H1 (cell line): ENCODE data around the gene ST3GAL2. TPM values are rescaled to one million over a fixed set of nuclear protein-coding genes. Genes with fewer than 3 reads are reported as not detected.
"Not testable (repeated sequence)": the region's sequence is repeated elsewhere in the genome, so short reads cannot be mapped to it uniquely, and the experiment has no call there.

Experiments
- CTCF ChIA-PET: fragments of 300-600 bp; sonication (Branson Sonifier 250); formaldehyde crosslinking; loops from one replicate; lab custom pipeline; 2021; ENCODE audit not compliant: partially characterized antibody; lab: Charles Lee
- POLR2A ChIA-PET: fragments of 300-600 bp; sonication (Branson Sonifier 250); formaldehyde crosslinking; loops from one replicate; lab custom pipeline; 2021; ENCODE audit warnings: inconsistent platforms; ENCODE audit not compliant: partially characterized antibody; lab: Charles Lee
- DNase-seq, 2 experiments: peaks; one replicate each; pipeline versions ENCODE4 v3.0.0 to v3.0.0-alpha.2; 2010 to 2022; ENCODE audit warnings: low spot score in 2 of 2, low read depth in 1 of 2, mixed read lengths in 1 of 2
- FAIRE-seq: peaks from 2 replicates; lab custom pipeline; 2011; peaks lifted over from hg19 to GRCh38; lab: Jason Lieb, UNC
- H2AFZ ChIP-seq: 2 replicates; pipeline ENCODE4 v1.8.1; 2012; ENCODE audit warnings: low read length, inconsistent platforms
- H2AK5ac ChIP-seq: 2 replicates; pipeline ENCODE4 v1.6.1; 2013; ENCODE audit warnings: low read depth, low read length
- H2BK120ac ChIP-seq: replicated peaks from 2 replicates; pipeline ENCODE3; 2013; ENCODE audit warnings: low read depth, low read length, inconsistent platforms
- H2BK12ac ChIP-seq: 2 replicates; pipeline ENCODE4 v1.6.1; 2013; ENCODE audit warnings: low read depth, low read length
- H2BK15ac ChIP-seq: 2 replicates; pipeline ENCODE4 v1.6.1; 2013; ENCODE audit warnings: low read length
- H2BK20ac ChIP-seq: 2 replicates; pipeline ENCODE4 v1.6.1; 2013; ENCODE audit warnings: low read length
- H2BK5ac ChIP-seq: 2 replicates; pipeline ENCODE4 v1.6.1; 2013; ENCODE audit warnings: low read depth, low read length
- H3K14ac ChIP-seq: 2 replicates; pipeline ENCODE4 v1.6.1; 2013; ENCODE audit warnings: inconsistent platforms; ENCODE audit not compliant: insufficient read length
- H3K18ac ChIP-seq: 2 replicates; pipeline ENCODE4 v1.6.1; 2013; ENCODE audit warnings: low read length; ENCODE audit errors: extremely low read depth
- H3K23ac ChIP-seq: 2 replicates; pipeline ENCODE4 v1.6.1; 2013; ENCODE audit warnings: inconsistent platforms; ENCODE audit not compliant: insufficient read length
- H3K23me2 ChIP-seq: 2 replicates; pipeline ENCODE4 v1.6.1; 2013; ENCODE audit warnings: low read depth, low read length
- H3K27ac ChIP-seq: 2 replicates; pipeline ENCODE4 v1.6.1; 2011; ENCODE audit warnings: low read depth, low read length, inconsistent platforms
- H3K27me3 ChIP-seq, 4 experiments: replicated peaks in 1 of 4; 1 replicate in 1 of 4; 2 replicates in 3 of 4; pipeline versions ENCODE4 v1.6.1 to v1.8.1; 2011 to 2013; ENCODE audit warnings: low read length in 3 of 4, mild to moderate bottlenecking in 3 of 4, inconsistent platforms in 2 of 4, mixed read lengths in 2 of 4, moderate library complexity in 1 of 4; ENCODE audit not compliant: control insufficient read depth in 3 of 4, insufficient read depth in 3 of 4; ENCODE audit errors: extremely low read depth in 1 of 4
- H3K36me3 ChIP-seq, 4 experiments: 2 replicates each; pipeline versions ENCODE4 v1.6.1 to v1.8.1; 2011 to 2013; ENCODE audit warnings: mild to moderate bottlenecking in 4 of 4, low read length in 3 of 4, moderate library complexity in 2 of 4, control low read depth in 1 of 4, inconsistent platforms in 1 of 4; ENCODE audit not compliant: insufficient read depth in 4 of 4, control insufficient read depth in 2 of 4
- H3K4ac ChIP-seq: replicated peaks from 2 replicates; pipeline ENCODE3; 2013; ENCODE audit warnings: low read length, low read depth, mixed read lengths, inconsistent platforms; ENCODE audit not compliant: insufficient read length
- H3K4me1 ChIP-seq, 4 experiments: replicated peaks in 1 of 4; 1 replicate in 1 of 4; 2 replicates in 3 of 4; pipeline versions ENCODE4 v1.6.1 to v1.8.1; 2011 to 2013; ENCODE audit warnings: low read length in 3 of 4, inconsistent platforms in 2 of 4, mixed read lengths in 1 of 4; ENCODE audit not compliant: insufficient read depth in 4 of 4, control insufficient read depth in 3 of 4
- H3K4me2 ChIP-seq, 2 experiments: 2 replicates each; pipeline versions ENCODE4 v1.6.1 to v1.8.1; 2011 to 2013; ENCODE audit warnings: low read depth in 2 of 2, low read length in 2 of 2, control low read depth in 1 of 2, inconsistent platforms in 1 of 2, mild to moderate bottlenecking in 1 of 2; ENCODE audit not compliant: insufficient read depth in 1 of 2
- H3K4me3 ChIP-seq, 4 experiments: fragments of 200-600, 300-600 bp in 1 of 4; sonication (generic), shearing (Covaris generic), sonication (Bioruptor Twin) in 1 of 4; 2 replicates each; pipeline versions ENCODE4 v1.5.1 to v1.8.1; 2011 to 2016; ENCODE audit warnings: low read length in 4 of 4, low read depth in 3 of 4, control low read depth in 2 of 4, inconsistent platforms in 2 of 4, mild to moderate bottlenecking in 2 of 4, mixed read lengths in 1 of 4, moderate library complexity in 1 of 4; ENCODE audit not compliant: insufficient read depth in 2 of 4; ENCODE audit errors: extremely low read depth in 1 of 4
- H3K56ac ChIP-seq: replicated peaks from 2 replicates; pipeline ENCODE3; 2013; ENCODE audit warnings: low read depth, mild to moderate bottlenecking, mixed read lengths, low read length, inconsistent platforms; ENCODE audit not compliant: insufficient read length
- H3K79me1 ChIP-seq: 2 replicates; pipeline ENCODE4 v1.6.1; 2013; ENCODE audit warnings: low read depth, low read length, control low read depth
- H3K79me2 ChIP-seq, 2 experiments: 2 replicates each; pipeline versions ENCODE4 v1.6.1 to v1.8.1; 2012 to 2013; ENCODE audit warnings: low read length in 2 of 2, mild to moderate bottlenecking in 2 of 2, inconsistent platforms in 1 of 2; ENCODE audit not compliant: insufficient read depth in 2 of 2, control insufficient read depth in 1 of 2
- H3K9ac ChIP-seq, 4 experiments: replicated peaks in 1 of 4; 1 replicate in 1 of 4; 2 replicates in 3 of 4; pipeline versions ENCODE4 v1.6.1 to v1.8.1; 2011 to 2013; ENCODE audit warnings: low read depth in 3 of 4, low read length in 3 of 4, control low read depth in 2 of 4, mild to moderate bottlenecking in 2 of 4, moderate library complexity in 2 of 4, inconsistent platforms in 1 of 4; ENCODE audit errors: extremely low read depth in 1 of 4
- H3K9me3 ChIP-seq, 2 experiments: 2 replicates each; pipeline versions ENCODE4 v1.6.1 to v1.8.1; 2012 to 2013; ENCODE audit warnings: mild to moderate bottlenecking in 2 of 2, moderate library complexity in 2 of 2, control low read depth in 1 of 2, inconsistent platforms in 1 of 2, low read depth in 1 of 2, low read length in 1 of 2, mixed read lengths in 1 of 2; ENCODE audit not compliant: insufficient read depth in 2 of 2
- H4K20me1 ChIP-seq, 2 experiments: replicated peaks in 1 of 2; 2 replicates each; pipeline versions ENCODE3 to v1.8.1; 2011 to 2013; ENCODE audit warnings: inconsistent platforms in 2 of 2, low read length in 2 of 2, mild to moderate bottlenecking in 1 of 2; ENCODE audit not compliant: insufficient read depth in 2 of 2, control insufficient read depth in 1 of 2
- H4K5ac ChIP-seq: 2 replicates; pipeline ENCODE4 v1.6.1; 2013; ENCODE audit warnings: low read length, low read depth, mixed read lengths, inconsistent platforms; ENCODE audit not compliant: insufficient read length
- H4K8ac ChIP-seq: 2 replicates; pipeline ENCODE4 v1.8.0; 2013; ENCODE audit warnings: mild to moderate bottlenecking, moderate library complexity, low read length, inconsistent platforms; ENCODE audit not compliant: insufficient read depth; ENCODE audit errors: extremely low read depth
- H4K91ac ChIP-seq: replicated peaks from 2 replicates; pipeline ENCODE3; 2013; ENCODE audit warnings: low read length, mixed read lengths, inconsistent platforms; ENCODE audit not compliant: insufficient read length
- WGBS, 2 experiments: shearing (Covaris generic) in 1 of 2; methylation state at CpG; one replicate each; pipeline versions ENCODE4 v1.1.6 to v1.1.7; 2013 to 2015; ENCODE audit warnings: low lambda C conversion rate in 2 of 2, mixed read lengths in 2 of 2, inconsistent platforms in 1 of 2, low coverage in 1 of 2, missing lambda C conversion rate in 1 of 2; ENCODE audit not compliant: insufficient replicate concordance in 2 of 2, insufficient coverage in 1 of 2, insufficient read length in 1 of 2; ENCODE audit errors: extremely low coverage in 1 of 2, missing lambda C conversion rate in 1 of 2; 5-methylcytosine and 5-hydroxymethylcytosine counted together
- polyA plus RNA-seq, 7 experiments: library from polyadenylated mRNA; depleted of rRNA in 3 of 7; stranded (reverse) in 5 of 7; unstranded in 2 of 7; fragments of >200 nt in 5 of 7; fragments of 200-250 nt in 2 of 7; gene quantifications; 1 replicate in 5 of 7; 2 replicates in 1 of 7; 4 replicates in 1 of 7; pipeline versions ENCODE4 v1.2.1 to v1.2.3, GENCODE V29; 2011 to 2013; ENCODE audit warnings: missing spikeins in 2 of 7, mixed read lengths in 2 of 7
- total RNA-seq: library from RNA; stranded (reverse); fragmentation: NEBNext Ultra II Directional; extraction: Animal tissue kit (Norgen Biotek cat#: 25700); gene quantifications from 2 replicates; pipeline ENCODE4 v1.2.1, GENCODE V29; 2021

The ST3GAL2 gene
- total and polyA plus RNA-seq, 2 of the 8 experiments (the other 6 are each of a cell fraction or from before 2014, with no cell fraction given) = 14.4 to 39.7 TPM

- H2BK20ac ChIP-seq, H2AK5ac ChIP-seq, H3K36me3 ChIP-seq, H3K4me1 ChIP-seq, DNase-seq, H2BK15ac ChIP-seq, FAIRE-seq, H4K5ac ChIP-seq, H3K4me2 ChIP-seq, H3K18ac ChIP-seq, H4K8ac ChIP-seq, H3K23me2 ChIP-seq, H3K27me3 ChIP-seq, H3K9ac ChIP-seq, H3K79me2 ChIP-seq, H4K20me1 ChIP-seq, H3K79me1 ChIP-seq, H3K23ac ChIP-seq, H2BK5ac ChIP-seq, H3K9me3 ChIP-seq, H3K4me3 ChIP-seq, H3K4ac ChIP-seq, H2BK12ac ChIP-seq, H2BK120ac ChIP-seq, H3K14ac ChIP-seq, H2AFZ ChIP-seq, H4K91ac ChIP-seq, H3K27ac ChIP-seq, H3K56ac ChIP-seq: not testable (repeated sequence)
- WGBS, 2 experiments = 94% methylated on average over 36 of the region's 37 CpGs; no CpG with 5 or more reads in 1 of the 2 experiments
- POLR2A ChIA-PET = interaction anchor here (0.6 to 2.1 kb wide), 5 partner anchors 18 to 72 kb away, joined by 3 to 7 read pairs (median 4); no protein-coding TSS in a partner anchor
- CTCF ChIA-PET = interaction anchor here (0.8 to 1.9 kb wide), 7 partner anchors 17 to 56 kb away, joined by 3 to 5 read pairs (median 3); no protein-coding TSS in a partner anchor
These were observed 11.5 kb upstream of the ST3GAL2 start for GRCh38 chr16:70450142-70451003.
